Panc1 (cell line): ENCODE data around the gene SOX11. TPM values are rescaled to one million over a fixed set of nuclear protein-coding genes. Genes with fewer than 3 reads are reported as not detected.

ENCODE experiments used
- ATAC-seq: fragments of 200-7000 bp; cut with Tn5 transposase; 2 replicates; pipeline ENCODE4 v1.9.1; 2020; ENCODE audit warnings: mild to moderate bottlenecking, moderate library complexity
- BruUV-seq: library from RNA; stranded (reverse); fragments of 400-500 nt; replicated peaks from 2 replicates; lab custom pipeline; 2021; lab: Mats Ljungman, UMichigan
- CTCF ChIA-PET: fragments of 300-600 bp; sonication (Branson Sonifier 250); formaldehyde crosslinking; loops from one replicate; lab custom pipeline; 2022; ENCODE audit warnings: antibody characterized with exemption; lab: Charles Lee
- POLR2A ChIA-PET: fragments of 300-600 bp; sonication (Branson Sonifier 250); formaldehyde crosslinking; loops from one replicate; lab custom pipeline; 2022; ENCODE audit warnings: antibody characterized with exemption; lab: Charles Lee
- DNase-seq: peaks from one replicate; pipeline ENCODE4 v3.0.0-alpha.2; 2010; ENCODE audit warnings: low read depth, low spot score
- H3K27ac ChIP-seq: 2 replicates; pipeline ENCODE4 v1.5.1; 2011; ENCODE audit warnings: mild to moderate bottlenecking, low read length, inconsistent platforms
- H3K27me3 ChIP-seq: fragments of 200-500 bp; sonication (Bioruptor generic); 2 replicates; pipeline ENCODE4 v1.6.0; 2014; ENCODE audit warnings: low read length, inconsistent platforms; ENCODE audit not compliant: control insufficient read depth, insufficient read depth
- H3K36me3 ChIP-seq: fragments of 200-500 bp; sonication (Bioruptor generic); 2 replicates; pipeline ENCODE4 v1.5.1; 2014; ENCODE audit warnings: inconsistent platforms, mild to moderate bottlenecking, low read length, moderate library complexity; ENCODE audit not compliant: control insufficient read depth, insufficient read depth
- H3K4me1 ChIP-seq: 2 replicates; pipeline ENCODE4 v1.5.1; 2011; ENCODE audit warnings: inconsistent platforms, mild to moderate bottlenecking, low read length, moderate library complexity; ENCODE audit not compliant: control insufficient read depth, insufficient read depth
- H3K4me3 ChIP-seq, 2 experiments: 2 replicates each; pipeline ENCODE4 v1.5.1; 2011 to 2012; ENCODE audit warnings: low read depth in 2 of 2, low read length in 2 of 2, mild to moderate bottlenecking in 2 of 2, inconsistent platforms in 1 of 2, moderate library complexity in 1 of 2
- H3K9me3 ChIP-seq: fragments of 200-500 bp; sonication (Bioruptor generic); 2 replicates; pipeline ENCODE4 v1.5.1; 2014; ENCODE audit warnings: low read depth, mild to moderate bottlenecking, inconsistent platforms, low read length, moderate library complexity; ENCODE audit not compliant: control insufficient read depth, insufficient read depth
- POLR2AphosphoS5 ChIP-seq: IDR thresholded peaks from 2 replicates; pipeline ENCODE4 v1.6.1; 2012; ENCODE audit warnings: mild to moderate bottlenecking, low read depth, low read length, moderate library complexity
- REST ChIP-seq, 2 experiments: IDR thresholded peaks; 2 replicates each; pipeline ENCODE4 v1.6.1; 2011 to 2012; ENCODE audit warnings: low read depth in 2 of 2, control low read depth in 1 of 2, low read length in 1 of 2, mild to moderate bottlenecking in 1 of 2, moderate library complexity in 1 of 2; ENCODE audit not compliant: insufficient read depth in 1 of 2
- SIN3A ChIP-seq: IDR thresholded peaks from 2 replicates; pipeline ENCODE4 v1.6.1; 2012; ENCODE audit warnings: low read depth, mild to moderate bottlenecking, low read length, moderate library complexity, borderline replicate concordance; ENCODE audit not compliant: insufficient read depth
- TCF7L2 ChIP-seq: IDR thresholded peaks from 2 replicates; pipeline ENCODE4 v1.6.1; 2011; ENCODE audit warnings: mild to moderate bottlenecking, low read depth, low read length, inconsistent platforms
- in situ Hi-C: cut with HindIII; loops from 2 replicates; pipeline ENCODE4 v1.10.0; 2016; ENCODE audit warnings: low sequenced_read_pairs, low pct_unique_long_range_greater_than_20kb
- intact Hi-C: fragments of 100-400 bp; cut with micrococcal nuclease; formaldehyde crosslinking; loops from one replicate; pipeline ENCODE4 v1.10.0; 2022; ENCODE audit not compliant: unreplicated experiment
- total RNA-seq: library from RNA; stranded (reverse); gene quantifications from one replicate; pipeline ENCODE4 v1.2.1, GENCODE V29; 2021; ENCODE audit not compliant: unreplicated experiment
- TF ChIP-seq, protein P1 (sequence below): fragments of 450-650 bp; IDR thresholded peaks from 2 replicates; pipeline ENCODE4 v1.5.1; 2017; ENCODE audit warnings: mild to moderate bottlenecking

The SOX11 gene
- total RNA-seq, 1 experiment from 2014 or later, result not detected

GRCh38 chr2:5686536-5686935, 5.6 kb upstream of the SOX11 start:
- BruUV-seq, result no TSS peak
- no peaks in the 10 kb centered on the region for H3K36me3 ChIP-seq
- ATAC-seq (no peak), DNase-seq (no peak)
- TF ChIP-seq SIN3A, result no peak
- no peak for TF ChIP-seq POLR2AphosphoS5
- TF ChIP-seq, protein P1, sequence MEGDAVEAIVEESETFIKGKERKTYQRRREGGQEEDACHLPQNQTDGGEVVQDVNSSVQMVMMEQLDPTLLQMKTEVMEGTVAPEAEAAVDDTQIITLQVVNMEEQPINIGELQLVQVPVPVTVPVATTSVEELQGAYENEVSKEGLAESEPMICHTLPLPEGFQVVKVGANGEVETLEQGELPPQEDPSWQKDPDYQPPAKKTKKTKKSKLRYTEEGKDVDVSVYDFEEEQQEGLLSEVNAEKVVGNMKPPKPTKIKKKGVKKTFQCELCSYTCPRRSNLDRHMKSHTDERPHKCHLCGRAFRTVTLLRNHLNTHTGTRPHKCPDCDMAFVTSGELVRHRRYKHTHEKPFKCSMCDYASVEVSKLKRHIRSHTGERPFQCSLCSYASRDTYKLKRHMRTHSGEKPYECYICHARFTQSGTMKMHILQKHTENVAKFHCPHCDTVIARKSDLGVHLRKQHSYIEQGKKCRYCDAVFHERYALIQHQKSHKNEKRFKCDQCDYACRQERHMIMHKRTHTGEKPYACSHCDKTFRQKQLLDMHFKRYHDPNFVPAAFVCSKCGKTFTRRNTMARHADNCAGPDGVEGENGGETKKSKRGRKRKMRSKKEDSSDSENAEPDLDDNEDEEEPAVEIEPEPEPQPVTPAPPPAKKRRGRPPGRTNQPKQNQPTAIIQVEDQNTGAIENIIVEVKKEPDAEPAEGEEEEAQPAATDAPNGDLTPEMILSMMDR, result no peak
- no peak for TF ChIP-seq TCF7L2
- TF ChIP-seq REST (IDR thresholded peaks at IDR 0.05; ENCODE audit: insufficient read depth in 1 of 2, low read depth in 2 of 2, low read length in 1 of 2), result no peak
- H3K27ac ChIP-seq, result no peak overlapping the region
- H3K4me3 ChIP-seq, result no peak overlapping the region
- H3K27me3 ChIP-seq, result no peaks in the 10 kb centered on the region
- no peaks in the 10 kb centered on the region for H3K9me3 ChIP-seq
- intact Hi-C loops (no loop called here), in situ Hi-C loops (no loop called here)
- ChIA-PET CTCF (no interaction called here), POLR2A (no interaction called here)
- H3K4me1 ChIP-seq, result no peaks in the 10 kb centered on the region

DNA sequence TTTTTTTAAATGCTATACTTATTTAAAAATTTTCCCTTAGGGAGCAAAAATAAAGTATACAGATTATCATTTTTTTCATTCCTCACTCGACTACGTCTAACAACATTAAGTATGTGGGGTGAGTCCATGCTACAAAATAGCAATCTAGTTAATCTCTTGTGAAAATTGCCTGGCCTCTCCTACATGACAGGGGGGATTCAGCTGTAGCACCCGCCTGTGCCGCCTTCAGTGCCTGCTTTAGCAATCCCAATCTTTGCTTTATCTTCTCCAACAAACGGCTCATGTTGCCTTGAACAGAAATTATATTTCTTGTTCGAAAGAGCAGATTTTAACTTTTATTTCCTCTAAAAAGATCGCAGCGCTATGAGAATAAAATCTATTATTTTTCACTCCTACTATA, 2.4 kb upstream of the SOX11 start:
- ATAC-seq (no peak), DNase-seq (no peak)
- H3K4me1 ChIP-seq, result no peaks in the 10 kb centered on the region
- no peak overlapping the region for H3K27ac ChIP-seq
- TF ChIP-seq, protein P1, result no peak
- TF ChIP-seq REST (IDR thresholded peaks at IDR 0.05; ENCODE audit: insufficient read depth in 1 of 2, low read depth in 2 of 2, low read length in 1 of 2) (no peak), POLR2AphosphoS5 (no peak), SIN3A (no peak), TCF7L2 (no peak)
- no peaks in the 10 kb centered on the region for H3K36me3 ChIP-seq
- ChIA-PET POLR2A (no interaction called here), CTCF (no interaction called here)
- no peaks in the 10 kb centered on the region for H3K9me3 ChIP-seq
- in situ Hi-C loops (no loop called here), intact Hi-C loops (no loop called here)
- no peaks in the 10 kb centered on the region for H3K27me3 ChIP-seq
- no TSS peak for BruUV-seq
- H3K4me3 ChIP-seq, result no peak overlapping the region
